ENCODE results near the gene RNMT.

RNMT gene

DNA sequence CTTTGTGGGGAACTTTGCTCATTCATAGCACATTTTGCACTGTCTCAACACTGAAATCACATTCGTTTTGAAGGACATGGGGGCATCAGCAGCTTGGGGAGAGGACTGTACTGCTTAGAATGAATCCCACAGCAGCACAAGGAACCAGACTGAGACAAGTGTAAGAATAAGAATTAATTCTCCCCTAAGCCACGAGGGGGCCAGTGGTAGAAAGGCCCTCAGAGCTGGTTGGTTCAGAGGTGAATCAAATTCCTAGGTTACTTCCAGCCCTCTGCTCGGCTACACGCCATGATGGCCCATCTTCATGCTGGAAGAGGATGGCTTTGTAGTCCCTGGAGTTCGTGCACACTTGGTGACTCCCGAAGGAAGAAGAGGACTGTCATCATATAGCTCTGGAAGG, 85.5 kb downstream of the RNMT start:
- H3K9me3 ChIP-seq (ENCODE audit: control insufficient read depth, insufficient read depth, low read length) = no peaks in the 10 kb centered on the region
- no peak overlapping the region for H3K9ac ChIP-seq (ENCODE audit: low read depth, low read length)

GRCh38 chr18:13813271-13813849, 86.9 kb downstream of the RNMT start:
- Histone ChIP-seq H3K9ac (ENCODE audit: low read depth, low read length) (no peak overlapping the region), H3K9me3 (ENCODE audit: control insufficient read depth, insufficient read depth, low read length) (no peaks in the 10 kb centered on the region)

More for the DNA sequence above, 85.5 kb downstream of the RNMT start:
- Histone ChIP-seq H3K4me1 (ENCODE audit: insufficient read depth, low read length) (peaks cover 35% of the 10 kb centered on the region), H3K36me3 (ENCODE audit: insufficient read depth, low read length) (no peaks in the 10 kb centered on the region)

More at GRCh38 chr18:13813271-13813849, 86.9 kb downstream of the RNMT start:
- Histone ChIP-seq H3K4me1 (ENCODE audit: insufficient read depth, low read length) (peaks cover 32% of the 10 kb centered on the region), H3K36me3 (ENCODE audit: insufficient read depth, low read length) (no peaks in the 10 kb centered on the region)
